GM19239 (cell line): Measurements from ENCODE around the gene CUX1.
"Not testable (repeated sequence)": the region's sequence is repeated elsewhere in the genome, so short reads cannot be mapped to it uniquely, and the experiment has no call there.

Experiments used
- DNase-seq: peaks from one replicate; pipeline ENCODE4 v3.0.0; 2011; ENCODE audit warnings: low spot score; ENCODE audit not compliant: insufficient read length
- FAIRE-seq: peaks from 2 replicates; lab custom pipeline; 2011; peaks lifted over from hg19 to GRCh38; lab: Jason Lieb, UNC

Gene CUX1

GRCh38 chr7:102182016-102182415 lies 364.6 kb downstream of the CUX1 start:
- FAIRE-seq (no peak), DNase-seq (no peak)

GRCh38 chr7:102183848-102184247 lies 366.4 kb downstream of the CUX1 start:
- FAIRE-seq = not testable (repeated sequence)

GRCh38 chr7:102184303-102184702 lies 366.9 kb downstream of the CUX1 start:
- no peak for DNase-seq
- no peak for FAIRE-seq

More at GRCh38 chr7:102183848-102184247, 366.4 kb downstream of the CUX1 start:
- not testable (repeated sequence) for DNase-seq

GRCh38 chr7:102185796-102186195 lies 368.4 kb downstream of the CUX1 start:
- FAIRE-seq = no peak
- no peak for DNase-seq

GRCh38 chr7:102186306-102186705 lies 368.9 kb downstream of the CUX1 start:
- FAIRE-seq = no peak
- DNase-seq = no peak

- no peak for FAIRE-seq
- DNase-seq = no peak
Observed at GRCh38 chr7:102188746-102189145, 371.3 kb downstream of the CUX1 start.

GRCh38 chr7:102189756-102190155 lies 372.3 kb downstream of the CUX1 start:
- no peak for DNase-seq
- FAIRE-seq = no peak

- no peak for DNase-seq
- FAIRE-seq = no peak
Observed at GRCh38 chr7:102190776-102191350, 373.4 kb downstream of the CUX1 start.

GRCh38 chr7:102191556-102192379 lies 374.3 kb downstream of the CUX1 start:
- no peak for DNase-seq
- FAIRE-seq = no peak

GRCh38 chr7:102192790-102193189 lies 375.4 kb downstream of the CUX1 start:
- no peak for FAIRE-seq

GRCh38 chr7:102193806-102194205 lies 376.4 kb downstream of the CUX1 start:
- DNase-seq (no peak), FAIRE-seq (no peak)

More at GRCh38 chr7:102192790-102193189, 375.4 kb downstream of the CUX1 start:
- no peak for DNase-seq

- DNase-seq (no peak), FAIRE-seq (no peak)
Observed at GRCh38 chr7:102195361-102195760, 377.9 kb downstream of the CUX1 start.

- FAIRE-seq = no peak
- no peak for DNase-seq
Observed at GRCh38 chr7:102196028-102196427, 378.6 kb downstream of the CUX1 start.

GRCh38 chr7:102197161-102197560 lies 379.7 kb downstream of the CUX1 start:
- FAIRE-seq (no peak), DNase-seq (no peak)

GRCh38 chr7:102197599-102197998 lies 380.2 kb downstream of the CUX1 start:
- FAIRE-seq = no peak
- no peak for DNase-seq

GRCh38 chr7:102198417-102198956 lies 381.1 kb downstream of the CUX1 start:
- DNase-seq = no peak
- FAIRE-seq = no peak

- FAIRE-seq (no peak), DNase-seq (no peak)
Observed at GRCh38 chr7:102201576-102201975, 384.1 kb downstream of the CUX1 start.

- no peak for FAIRE-seq
Observed at GRCh38 chr7:102202556-102202955, 385.1 kb downstream of the CUX1 start.

GRCh38 chr7:102203218-102203617 lies 385.8 kb downstream of the CUX1 start:
- no peak for FAIRE-seq
- no peak for DNase-seq

More at GRCh38 chr7:102202556-102202955, 385.1 kb downstream of the CUX1 start:
- DNase-seq = no peak

GRCh38 chr7:102204212-102204611 lies 386.8 kb downstream of the CUX1 start:
- FAIRE-seq (no peak), DNase-seq (no peak)

- DNase-seq = no peak
- no peak for FAIRE-seq
Observed at GRCh38 chr7:102205915-102206314, 388.5 kb downstream of the CUX1 start.
